ENCODE measurements around the gene LOXL1.

LOXL1 gene

GRCh38 chr15:73985101-73985873, 59.0 kb downstream of the LOXL1 start:
- no peaks in the 10 kb centered on the region for H3K9me3 ChIP-seq (ENCODE audit: control insufficient read depth, insufficient read depth, low read depth, low read length)
- no peak overlapping the region for H3K27ac ChIP-seq (ENCODE audit: low read depth, low read length)
- no peak overlapping the region for H3K4me3 ChIP-seq (ENCODE audit: low read depth, low read length)
- H3K4me1 ChIP-seq (ENCODE audit: control insufficient read depth, insufficient read depth, low read length): no peaks in the 10 kb centered on the region
- no peaks in the 10 kb centered on the region for H3K27me3 ChIP-seq (ENCODE audit: control insufficient read depth, insufficient read depth, low read length)
- no peaks in the 10 kb centered on the region for H3K36me3 ChIP-seq (ENCODE audit: control insufficient read depth, insufficient read depth, low read length)
- H3K9ac ChIP-seq (ENCODE audit: low read length): no peak overlapping the region

- Histone ChIP-seq H3K27ac (ENCODE audit: low read depth, low read length) (no peak overlapping the region), H3K36me3 (ENCODE audit: control insufficient read depth, insufficient read depth, low read length) (no peaks in the 10 kb centered on the region), H3K4me3 (ENCODE audit: low read depth, low read length) (no peak overlapping the region), H3K9me3 (ENCODE audit: control insufficient read depth, insufficient read depth, low read depth, low read length) (no peaks in the 10 kb centered on the region), H3K27me3 (ENCODE audit: control insufficient read depth, insufficient read depth, low read length) (no peaks in the 10 kb centered on the region), H3K4me1 (ENCODE audit: control insufficient read depth, insufficient read depth, low read length) (peaks cover 1% of the 10 kb centered on the region; the same call in 1 of the 2 replicates), H3K9ac (ENCODE audit: low read length) (no peak overlapping the region)
Measured at GRCh38 chr15:73986055-73986775, 60.0 kb downstream of the LOXL1 start.

GRCh38 chr15:73986776-73987056, 60.5 kb downstream of the LOXL1 start:
- H3K4me3 ChIP-seq (ENCODE audit: low read depth, low read length): no peak overlapping the region
- H3K27ac ChIP-seq (ENCODE audit: low read depth, low read length): no peak overlapping the region
- no peaks in the 10 kb centered on the region for H3K9me3 ChIP-seq (ENCODE audit: control insufficient read depth, insufficient read depth, low read depth, low read length)
- H3K9ac ChIP-seq (ENCODE audit: low read length): no peak overlapping the region
- no peaks in the 10 kb centered on the region for H3K36me3 ChIP-seq (ENCODE audit: control insufficient read depth, insufficient read depth, low read length)
- H3K4me1 ChIP-seq (ENCODE audit: control insufficient read depth, insufficient read depth, low read length): peaks cover 6% of the 10 kb centered on the region; the same call in 1 of the 2 replicates
- no peaks in the 10 kb centered on the region for H3K27me3 ChIP-seq (ENCODE audit: control insufficient read depth, insufficient read depth, low read length)

- no peaks in the 10 kb centered on the region for H3K36me3 ChIP-seq (ENCODE audit: control insufficient read depth, insufficient read depth, low read length)
- peaks cover 6% of the 10 kb centered on the region; the same call in 1 of the 2 replicates for H3K4me1 ChIP-seq (ENCODE audit: control insufficient read depth, insufficient read depth, low read length)
- H3K27me3 ChIP-seq (ENCODE audit: control insufficient read depth, insufficient read depth, low read length): no peaks in the 10 kb centered on the region
- H3K4me3 ChIP-seq (ENCODE audit: low read depth, low read length): no peak overlapping the region
- H3K27ac ChIP-seq (ENCODE audit: low read depth, low read length): no peak overlapping the region
- H3K9ac ChIP-seq (ENCODE audit: low read length): no peak overlapping the region
- no peaks in the 10 kb centered on the region for H3K9me3 ChIP-seq (ENCODE audit: control insufficient read depth, insufficient read depth, low read depth, low read length)
Measured at GRCh38 chr15:73987250-73987649, 61.0 kb downstream of the LOXL1 start.

GRCh38 chr15:73987681-73988444, 61.6 kb downstream of the LOXL1 start:
- no peak overlapping the region for H3K27ac ChIP-seq (ENCODE audit: low read depth, low read length)
- H3K9ac ChIP-seq (ENCODE audit: low read length): no peak overlapping the region
- H3K36me3 ChIP-seq (ENCODE audit: control insufficient read depth, insufficient read depth, low read length): no peaks in the 10 kb centered on the region
- no peaks in the 10 kb centered on the region for H3K9me3 ChIP-seq (ENCODE audit: control insufficient read depth, insufficient read depth, low read depth, low read length)
- H3K4me3 ChIP-seq (ENCODE audit: low read depth, low read length): no peak overlapping the region
- no peaks in the 10 kb centered on the region for H3K27me3 ChIP-seq (ENCODE audit: control insufficient read depth, insufficient read depth, low read length)
- H3K4me1 ChIP-seq (ENCODE audit: control insufficient read depth, insufficient read depth, low read length): peaks cover 8% of the 10 kb centered on the region

GRCh38 chr15:73988445-73988969, 62.2 kb downstream of the LOXL1 start:
- Histone ChIP-seq H3K27ac (ENCODE audit: low read depth, low read length) (no peak overlapping the region), H3K4me3 (ENCODE audit: low read depth, low read length) (no peak overlapping the region), H3K27me3 (ENCODE audit: control insufficient read depth, insufficient read depth, low read length) (no peaks in the 10 kb centered on the region), H3K36me3 (ENCODE audit: control insufficient read depth, insufficient read depth, low read length) (no peaks in the 10 kb centered on the region), H3K9me3 (ENCODE audit: control insufficient read depth, insufficient read depth, low read depth, low read length) (no peaks in the 10 kb centered on the region), H3K4me1 (ENCODE audit: control insufficient read depth, insufficient read depth, low read length) (peaks cover 8% of the 10 kb centered on the region), H3K9ac (ENCODE audit: low read length) (no peak overlapping the region)

- Histone ChIP-seq H3K36me3 (ENCODE audit: control insufficient read depth, insufficient read depth, low read length) (no peaks in the 10 kb centered on the region), H3K9ac (ENCODE audit: low read length) (no peak overlapping the region), H3K4me1 (ENCODE audit: control insufficient read depth, insufficient read depth, low read length) (peaks cover 13% of the 10 kb centered on the region), H3K9me3 (ENCODE audit: control insufficient read depth, insufficient read depth, low read depth, low read length) (no peaks in the 10 kb centered on the region), H3K4me3 (ENCODE audit: low read depth, low read length) (no peak overlapping the region), H3K27me3 (ENCODE audit: control insufficient read depth, insufficient read depth, low read length) (no peaks in the 10 kb centered on the region), H3K27ac (ENCODE audit: low read depth, low read length) (no peak overlapping the region)
Measured at GRCh38 chr15:73989001-73989798, 62.9 kb downstream of the LOXL1 start.

- H3K4me1 ChIP-seq (ENCODE audit: control insufficient read depth, insufficient read depth, low read length): peaks cover 15% of the 10 kb centered on the region
- H3K27me3 ChIP-seq (ENCODE audit: control insufficient read depth, insufficient read depth, low read length): no peaks in the 10 kb centered on the region
- no peak overlapping the region for H3K4me3 ChIP-seq (ENCODE audit: low read depth, low read length)
- no peaks in the 10 kb centered on the region for H3K9me3 ChIP-seq (ENCODE audit: control insufficient read depth, insufficient read depth, low read depth, low read length)
- H3K36me3 ChIP-seq (ENCODE audit: control insufficient read depth, insufficient read depth, low read length): no peaks in the 10 kb centered on the region
- H3K27ac ChIP-seq (ENCODE audit: low read depth, low read length): no peak overlapping the region
- no peak overlapping the region for H3K9ac ChIP-seq (ENCODE audit: low read length)
Measured at GRCh38 chr15:73990250-73991005, 64.2 kb downstream of the LOXL1 start.

GRCh38 chr15:73991260-73991659, 65.0 kb downstream of the LOXL1 start:
- Histone ChIP-seq H3K27ac (ENCODE audit: low read depth, low read length) (no peak overlapping the region), H3K36me3 (ENCODE audit: control insufficient read depth, insufficient read depth, low read length) (no peaks in the 10 kb centered on the region), H3K4me1 (ENCODE audit: control insufficient read depth, insufficient read depth, low read length) (peaks cover 17% of the 10 kb centered on the region), H3K9me3 (ENCODE audit: control insufficient read depth, insufficient read depth, low read depth, low read length) (no peaks in the 10 kb centered on the region), H3K9ac (ENCODE audit: low read length) (peak overlapping the region; percentile 25), H3K27me3 (ENCODE audit: control insufficient read depth, insufficient read depth, low read length) (no peaks in the 10 kb centered on the region), H3K4me3 (ENCODE audit: low read depth, low read length) (peak overlapping the region; percentile 66)

Measured in HUES6 (cell line).